ENCODE results near the gene ZC3H13. TPM values are rescaled to one million over a fixed set of nuclear protein-coding genes. Genes with fewer than 3 reads are reported as not detected.

ZC3H13 gene
- total and polyA plus RNA-seq, 2 of the 4 experiments (the other 2 are of a cell fraction), result 7.7 to 10.8 TPM

- Histone ChIP-seq H3K27me3 (ENCODE audit: control insufficient read depth, insufficient read depth, low read length) (no peaks in the 10 kb centered on the region), H3K56ac (ENCODE audit: extremely low read depth, insufficient read depth, low read length) (no peak overlapping the region), H3K36me3 (ENCODE audit: control insufficient read depth, insufficient read depth, low read length) (peaks cover 2% of the 10 kb centered on the region; the same call in 1 of the 2 replicates), H3K9ac (ENCODE audit: low read depth, low read length) (no peak overlapping the region), H4K91ac (ENCODE audit: insufficient read depth, low read depth, low read length) (no peak overlapping the region), H2BK20ac (ENCODE audit: low read depth, low read length) (no peak overlapping the region), H3K9me1 (ENCODE audit: insufficient read depth, low read length) (no peaks in the 10 kb centered on the region), H3K27ac (ENCODE audit: insufficient read depth, low read length) (no peak overlapping the region; the same call in 1 of the 2 replicates), H3K18ac (ENCODE audit: low read depth, low read length) (no peak overlapping the region), H4K8ac (ENCODE audit: low read depth in 2 of 2, low read length in 2 of 2) (no peak overlapping the region), H2BK15ac (ENCODE audit: low read depth, low read length) (no peak overlapping the region), H3K14ac (replicated peaks; ENCODE audit: low read depth, low read length) (no peak overlapping the region), H2AK9ac (replicated peaks; ENCODE audit: low read depth, low read length, poor library complexity) (no peak overlapping the region), H2AFZ (replicated peaks; ENCODE audit: low read length, poor library complexity) (no peak overlapping the region), H3K23ac (ENCODE audit: low read depth, low read length) (no peak overlapping the region), H3K4me1 (ENCODE audit: control insufficient read depth, insufficient read depth, low read length) (peaks cover 3% of the 10 kb centered on the region; the same call in 1 of the 2 replicates), H2BK120ac (ENCODE audit: low read depth, low read length) (no peak overlapping the region), H3K4ac (ENCODE audit: low read depth, low read length) (no peak overlapping the region), H2AK5ac (ENCODE audit: low read depth, low read length) (no peak overlapping the region), H4K5ac (ENCODE audit: low read depth, low read length) (no peak overlapping the region), H2BK5ac (ENCODE audit: low read depth, low read length, poor library complexity, severe bottlenecking) (no peak overlapping the region), H4K20me1 (ENCODE audit: insufficient read depth, low read length) (peaks cover 6% of the 10 kb centered on the region; the same call in 1 of the 2 replicates), H3K4me3 (ENCODE audit: insufficient read depth, low read depth, low read length) (no peak overlapping the region), H3K4me2 (ENCODE audit: low read depth, low read length) (no peak overlapping the region), H3K79me1 (ENCODE audit: low read depth in 1 of 2, low read length in 2 of 2) (peaks cover 16 to 23% of the 10 kb centered on the region in 2 experiments), H3K9me3 (ENCODE audit: control insufficient read depth, insufficient read depth, low read length) (no peaks in the 10 kb centered on the region)
- ChIA-PET POLR2A (ENCODE audit: unreplicated experiment) (no interaction called here), CTCF (no interaction called here)
- intact Hi-C loops (cut with micrococcal nuclease) (no loop called here), dilution Hi-C loops (cut with HindIII; ENCODE audit: low sequenced_read_pairs, unreplicated experiment) (no loop called here), in situ Hi-C loops (cut with MboI; ENCODE audit: low sequenced_read_pairs) (no loop called here)
- DNase-seq (no peak), ATAC-seq (ENCODE audit: low read depth) (no peak)
- BruUV-seq (replicated peaks), result no TSS peak
- TF ChIP-seq NFE2L2 (IDR thresholded peaks at IDR 0.05; ENCODE audit: low read depth, low read length) (no peak), CEBPB (IDR thresholded peaks at IDR 0.05; ENCODE audit: low read depth, low read length) (no peak), SMC3 (IDR thresholded peaks at IDR 0.05; ENCODE audit: low read depth, low read length) (no peak), MAZ (IDR thresholded peaks at IDR 0.05; ENCODE audit: borderline replicate concordance, low read depth, low read length) (no peak), RCOR1 (IDR thresholded peaks at IDR 0.05; ENCODE audit: insufficient replicate concordance, low read length) (no peak), ELK1 (IDR thresholded peaks at IDR 0.05; ENCODE audit: borderline replicate concordance, low read depth, low read length) (no peak), BHLHE40 (IDR thresholded peaks at IDR 0.05; ENCODE audit: low read depth, low read length) (no peak), RFX5 (IDR thresholded peaks at IDR 0.05; ENCODE audit: low read depth, low read length) (no peak)
- TF ChIP-seq, protein P1, sequence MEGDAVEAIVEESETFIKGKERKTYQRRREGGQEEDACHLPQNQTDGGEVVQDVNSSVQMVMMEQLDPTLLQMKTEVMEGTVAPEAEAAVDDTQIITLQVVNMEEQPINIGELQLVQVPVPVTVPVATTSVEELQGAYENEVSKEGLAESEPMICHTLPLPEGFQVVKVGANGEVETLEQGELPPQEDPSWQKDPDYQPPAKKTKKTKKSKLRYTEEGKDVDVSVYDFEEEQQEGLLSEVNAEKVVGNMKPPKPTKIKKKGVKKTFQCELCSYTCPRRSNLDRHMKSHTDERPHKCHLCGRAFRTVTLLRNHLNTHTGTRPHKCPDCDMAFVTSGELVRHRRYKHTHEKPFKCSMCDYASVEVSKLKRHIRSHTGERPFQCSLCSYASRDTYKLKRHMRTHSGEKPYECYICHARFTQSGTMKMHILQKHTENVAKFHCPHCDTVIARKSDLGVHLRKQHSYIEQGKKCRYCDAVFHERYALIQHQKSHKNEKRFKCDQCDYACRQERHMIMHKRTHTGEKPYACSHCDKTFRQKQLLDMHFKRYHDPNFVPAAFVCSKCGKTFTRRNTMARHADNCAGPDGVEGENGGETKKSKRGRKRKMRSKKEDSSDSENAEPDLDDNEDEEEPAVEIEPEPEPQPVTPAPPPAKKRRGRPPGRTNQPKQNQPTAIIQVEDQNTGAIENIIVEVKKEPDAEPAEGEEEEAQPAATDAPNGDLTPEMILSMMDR (conservative IDR thresholded peaks at IDR 0.05; ENCODE audit: low read depth, low read length), result no peak
These were observed 20.2 kb downstream of the ZC3H13 start for GRCh38 chr13:46032341-46032740.

All from IMR-90 (cell line).